NCI-H1417 treated with DMSO at 0.1 percent for 48 hours (cell line): ENCODE data around the gene STK24.
"Not testable (repeated sequence)": the region's sequence is repeated elsewhere in the genome, so short reads cannot be mapped to it uniquely, and the experiment has no call there.

Source experiments
- DNase-seq: peaks from one replicate; lab custom pipeline; 2025; lab: John Stamatoyannopoulos, UW

STK24 gene

DNA sequence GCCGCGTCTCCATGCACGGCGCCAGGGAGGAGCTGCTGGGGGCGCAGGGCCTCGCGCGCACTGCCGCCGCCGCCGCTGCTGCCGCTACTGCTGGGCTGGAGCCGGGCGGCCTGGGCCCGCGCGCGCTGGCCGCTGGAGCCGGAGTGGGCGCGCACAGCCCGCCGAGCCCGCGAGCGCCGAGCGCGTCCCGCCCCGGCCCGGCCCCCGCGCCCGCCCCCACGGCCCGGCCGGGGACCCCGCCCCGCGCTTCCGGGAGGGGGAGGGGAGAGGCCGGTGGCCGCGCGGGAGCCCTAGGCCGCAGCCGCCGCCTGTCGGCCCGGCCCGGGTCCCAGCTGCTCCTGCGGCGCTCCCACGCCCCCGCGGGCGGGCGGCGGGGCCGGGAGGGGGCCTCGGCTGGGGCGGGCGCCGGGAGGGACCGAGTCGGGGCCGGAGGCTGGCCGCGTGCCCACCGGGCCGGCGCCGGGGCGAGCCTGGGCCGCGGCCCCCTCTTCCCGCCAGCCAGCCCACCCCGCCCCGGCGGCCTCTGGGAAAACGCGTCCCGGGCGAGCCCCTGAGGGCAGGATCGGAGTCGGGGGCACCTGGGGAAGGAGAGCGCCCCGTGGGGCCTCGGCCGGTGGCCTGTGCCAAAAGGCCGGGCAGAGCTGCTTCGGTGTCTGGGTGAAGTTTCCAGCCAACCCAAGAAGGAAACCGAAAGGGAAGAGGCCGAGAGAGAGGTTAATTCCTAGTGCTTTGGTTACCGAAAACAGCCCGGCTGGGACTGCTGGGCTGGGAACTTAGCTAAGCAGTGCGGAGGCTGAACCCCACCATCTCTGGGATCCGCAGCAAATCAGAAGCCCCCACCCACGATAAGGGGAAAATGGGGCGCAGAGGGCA lies at the start of gene STK24:
Gene STK24 (minus strand): TSS at position 145 of the 873 bp plus-strand sequence. CDS start 321 bp downstream, outside the sequence.
- no peak for DNase-seq

DNA sequence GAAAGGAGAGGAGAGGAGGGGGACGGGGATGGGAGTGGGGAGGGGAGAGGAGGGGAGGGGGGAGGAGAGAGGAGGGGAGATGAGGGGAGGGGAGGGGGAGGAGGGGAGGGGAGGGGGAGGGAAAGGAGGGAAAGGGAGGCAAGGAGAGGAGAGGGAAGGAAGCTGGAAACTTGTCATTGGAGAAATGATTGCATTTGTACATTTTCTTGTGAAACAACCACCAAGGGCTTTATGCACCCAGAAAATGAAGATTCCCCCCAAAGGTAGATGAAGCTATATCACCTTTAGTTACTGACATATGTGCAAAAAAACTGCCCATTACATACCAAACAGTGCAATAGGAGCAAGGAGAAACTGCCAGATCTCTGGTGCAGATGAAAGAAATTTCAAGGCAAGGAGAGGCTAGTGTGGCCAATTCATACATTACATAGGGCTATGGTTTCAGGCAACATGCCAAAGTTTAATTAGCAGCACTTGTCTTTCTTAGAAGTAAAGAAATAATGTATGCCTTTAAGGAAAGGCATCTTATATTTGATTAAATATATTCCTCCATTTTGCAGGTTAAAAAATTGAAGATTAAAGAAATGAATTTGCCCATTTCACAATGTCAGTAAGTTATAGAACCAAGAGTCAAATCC lies 49.5 kb upstream of the STK24 start:
- no peak for DNase-seq

DNA sequence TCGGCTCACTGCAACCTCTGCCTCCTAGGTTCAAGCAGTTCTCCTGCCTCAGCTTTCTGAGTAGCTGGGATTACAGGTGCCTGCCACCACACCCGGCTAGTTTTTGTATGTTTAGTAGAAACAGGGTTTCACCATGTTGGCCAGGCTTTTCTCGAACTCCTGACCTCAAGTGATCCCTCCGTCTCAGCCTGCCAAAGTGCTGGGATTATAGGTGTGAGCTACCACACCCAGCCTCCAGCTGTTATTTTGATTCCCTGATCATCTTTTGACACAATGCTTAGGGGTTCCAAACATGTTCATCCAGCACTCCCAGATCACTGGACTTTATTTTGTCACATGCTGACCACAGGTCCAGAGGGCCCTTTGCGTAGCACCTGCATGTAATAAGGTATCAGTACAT lies 47.7 kb upstream of the STK24 start:
- not testable (repeated sequence) for DNase-seq

DNA sequence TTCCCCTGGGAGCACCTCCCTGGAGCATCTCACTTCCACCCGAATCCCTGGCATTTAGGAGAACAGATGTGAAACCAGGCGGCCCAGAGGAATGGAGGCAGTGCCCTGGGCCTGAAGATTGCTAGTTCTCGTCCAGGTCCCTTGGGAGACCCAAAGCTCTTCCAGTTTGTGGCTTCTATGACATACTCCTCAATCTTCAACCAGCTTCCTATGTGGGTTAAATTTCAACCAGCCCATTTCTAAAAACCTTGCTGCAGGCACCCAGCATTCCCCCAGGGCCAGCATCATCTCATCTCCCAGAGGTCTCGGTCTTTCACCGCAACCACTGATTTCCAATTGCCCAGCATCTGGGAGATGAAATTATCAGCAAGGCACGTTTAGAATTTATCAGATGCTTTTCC lies 46.0 kb upstream of the STK24 start:
- no peak for DNase-seq

DNA sequence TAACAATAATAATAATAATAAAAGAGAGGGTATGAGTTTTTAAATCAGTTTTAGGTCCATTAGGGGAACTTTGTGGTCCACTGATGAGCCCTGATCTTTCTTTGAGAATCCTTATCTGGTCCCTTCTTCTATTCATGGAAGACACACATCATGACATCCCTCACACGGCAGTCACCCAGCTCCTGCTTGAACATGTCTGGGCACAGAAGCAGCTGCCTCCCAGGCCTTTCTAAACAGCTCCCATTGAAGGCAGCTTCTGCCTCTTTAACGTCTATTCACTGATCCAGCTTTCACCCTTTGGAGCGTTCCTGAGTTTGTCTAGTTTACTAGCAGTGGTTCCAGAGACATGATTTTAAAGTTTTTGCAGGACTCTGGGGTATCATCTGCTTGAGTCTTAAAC lies 42.6 kb upstream of the STK24 start:
- DNase-seq: no peak

DNA sequence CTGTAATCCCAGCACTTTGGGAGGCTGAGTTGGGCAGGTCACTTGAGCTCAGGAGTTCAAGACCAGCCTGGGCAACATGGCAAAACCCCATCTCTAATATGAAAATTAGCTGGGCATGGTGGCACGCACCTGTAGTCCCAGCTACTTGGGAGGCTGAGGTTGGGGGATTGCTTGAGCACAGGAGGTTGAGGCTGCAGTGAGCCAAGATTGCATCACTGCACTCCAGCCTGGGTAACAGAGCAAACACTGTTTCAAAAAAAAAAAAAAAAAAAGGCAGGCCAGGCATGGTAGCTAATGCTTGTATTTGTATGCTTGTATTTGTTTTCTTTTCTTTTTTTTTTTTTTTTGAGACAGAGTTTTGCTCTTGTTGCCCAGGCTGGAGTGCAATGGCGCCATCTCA lies 38.7 kb upstream of the STK24 start:
- not testable (repeated sequence) for DNase-seq

DNA sequence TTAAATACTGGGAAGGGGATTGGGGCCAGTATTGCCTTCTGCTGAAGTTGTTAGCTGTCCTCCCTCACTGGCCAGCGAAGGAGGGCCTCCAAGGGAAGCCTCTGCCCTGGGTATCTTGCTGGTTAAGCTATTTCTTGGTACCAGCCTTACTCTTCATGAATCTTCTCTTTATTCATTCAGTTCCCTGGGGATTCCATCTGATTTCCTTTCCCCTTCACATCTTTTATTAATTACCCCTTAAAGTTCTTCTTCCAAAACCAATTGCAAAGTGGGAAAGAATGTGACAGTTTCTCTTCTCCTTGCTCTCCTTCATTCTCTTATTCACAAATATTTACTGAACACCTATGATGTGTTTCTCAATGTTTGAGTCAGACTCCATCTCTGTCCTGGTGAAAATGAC lies 36.7 kb upstream of the STK24 start:
- DNase-seq: no peak

DNA sequence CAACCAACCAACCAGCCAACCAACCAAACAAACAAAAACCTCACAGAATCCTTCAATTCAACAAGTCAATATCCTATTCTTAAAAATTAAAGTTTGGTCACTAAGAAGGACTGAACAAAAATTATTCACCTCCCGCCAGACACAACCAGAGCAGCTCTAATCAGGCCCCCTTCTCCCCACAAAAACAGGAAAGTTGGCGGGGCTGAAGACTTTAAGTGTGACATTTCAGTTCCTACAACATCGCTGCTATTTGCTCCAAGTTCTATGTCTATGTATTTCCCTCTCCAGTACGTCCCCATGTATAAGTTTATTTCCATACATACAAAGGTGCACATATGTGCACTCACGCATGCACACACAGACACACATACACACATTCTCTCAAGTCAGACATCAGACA lies 32.8 kb upstream of the STK24 start:
- no peak for DNase-seq

DNA sequence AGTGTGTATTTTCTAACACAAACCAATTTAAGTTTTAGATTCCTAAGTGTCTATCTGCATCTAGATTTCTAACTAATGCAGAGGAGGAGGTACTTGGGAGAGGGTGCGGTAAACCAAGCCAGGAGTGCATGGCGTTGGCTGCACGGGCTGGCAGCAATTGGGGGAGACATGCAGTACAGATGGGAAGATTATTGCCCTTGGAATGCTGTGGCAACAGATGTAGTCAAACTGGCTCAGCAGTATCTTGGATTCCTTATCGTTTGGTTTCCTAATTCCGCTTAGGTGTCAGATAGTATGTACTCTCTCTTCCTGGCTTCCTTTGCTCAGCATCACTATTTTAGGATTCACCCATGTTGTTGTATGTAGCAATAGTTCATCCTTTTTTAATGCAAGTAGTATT lies 29.4 kb upstream of the STK24 start:
- no peak for DNase-seq

DNA sequence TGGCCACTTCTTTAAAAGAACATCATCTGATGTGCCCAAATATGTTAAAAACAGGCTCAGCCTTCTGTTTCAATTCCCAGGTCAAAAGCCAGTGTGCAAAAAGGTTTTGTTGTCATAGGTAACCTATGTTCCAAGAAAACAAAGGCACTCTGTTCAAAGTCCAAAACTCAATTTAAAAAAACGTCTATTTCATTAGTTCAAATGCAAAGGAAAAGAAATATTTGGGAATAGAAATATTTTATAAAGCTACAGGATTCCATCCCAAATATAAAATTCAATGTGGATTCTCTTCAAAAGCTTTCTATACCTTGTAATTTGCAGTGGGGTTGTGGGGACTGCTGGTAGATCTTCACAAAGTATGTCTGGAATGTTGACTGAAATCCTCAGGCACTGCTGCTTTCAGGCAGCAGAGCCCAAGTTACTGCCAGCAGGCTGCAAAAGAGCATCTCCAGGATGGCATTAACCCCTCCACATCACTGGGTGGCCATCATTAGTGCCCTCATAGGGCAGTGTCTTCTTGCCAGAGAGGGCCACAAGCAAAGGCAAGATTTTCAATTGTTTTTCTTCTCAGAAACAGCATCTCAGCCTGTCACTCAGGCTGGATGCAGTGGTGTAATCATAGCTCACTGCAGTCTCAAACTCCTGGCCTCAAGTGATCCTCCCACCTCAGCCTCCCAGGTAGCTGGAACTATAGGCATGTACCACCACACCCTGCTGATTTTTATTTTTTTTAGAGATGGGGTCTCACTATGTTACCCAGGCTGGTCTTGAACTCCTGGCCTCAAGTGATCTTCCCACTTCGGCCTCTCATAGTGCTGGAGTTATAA lies 22.8 kb upstream of the STK24 start:
- DNase-seq: no peak

DNA sequence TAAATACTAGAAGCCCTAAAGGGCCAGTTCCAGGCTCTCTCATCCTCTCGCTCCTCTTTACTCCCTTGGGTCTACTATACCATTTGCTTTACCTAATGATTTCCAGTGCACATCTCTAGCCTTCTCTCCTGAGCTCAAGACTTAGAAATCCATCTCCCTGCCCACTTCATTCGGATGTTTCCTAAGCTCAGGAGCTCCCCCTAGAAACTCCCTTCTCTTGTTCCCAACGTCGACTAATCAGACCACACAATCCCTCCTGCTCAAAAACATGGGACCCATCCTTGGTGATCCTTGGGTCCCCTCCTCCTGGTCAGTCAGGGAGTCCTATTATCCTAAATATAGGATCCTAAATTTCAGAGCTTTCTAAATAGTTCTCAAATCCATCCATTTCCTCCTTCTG lies 21.1 kb upstream of the STK24 start:
- no peak for DNase-seq

DNA sequence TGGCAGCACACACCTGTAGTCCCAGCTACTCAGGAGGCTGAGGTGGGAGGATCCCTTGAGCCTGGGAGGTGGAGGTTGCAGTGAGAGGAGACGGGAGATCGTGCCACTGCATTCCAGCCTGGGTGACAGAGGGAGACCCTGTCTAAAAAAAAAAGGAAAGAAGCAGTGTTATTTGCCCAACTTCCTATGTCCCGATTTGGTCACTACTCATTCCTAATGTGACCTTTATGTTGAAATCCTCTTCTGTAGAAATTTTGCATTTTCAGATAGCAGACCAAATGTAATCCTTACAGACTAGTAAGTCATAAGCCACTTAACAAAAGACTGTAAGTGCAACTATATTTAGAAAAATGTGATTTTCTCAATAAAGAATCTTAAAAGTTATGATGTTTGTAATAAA lies 18.2 kb upstream of the STK24 start:
- DNase-seq: no peak

DNA sequence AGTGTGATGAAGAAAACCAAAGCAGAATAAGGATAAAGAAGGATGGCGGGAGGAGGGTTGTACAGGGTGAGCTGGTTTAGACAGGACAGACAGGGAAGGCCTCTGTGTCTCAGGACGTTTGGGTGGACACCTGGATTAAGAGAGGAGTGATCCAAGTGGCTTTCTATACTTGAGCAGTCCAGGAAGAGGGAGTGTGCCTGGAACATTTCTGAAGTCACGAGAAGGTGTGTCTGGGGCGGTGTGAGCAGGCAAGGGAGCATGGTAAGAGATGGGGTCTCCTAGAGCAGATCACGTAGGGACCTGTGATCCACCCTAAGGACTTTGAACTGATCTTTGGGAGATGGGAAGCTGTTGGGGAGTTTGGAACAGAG lies 15.4 kb upstream of the STK24 start:
- no peak for DNase-seq

DNA sequence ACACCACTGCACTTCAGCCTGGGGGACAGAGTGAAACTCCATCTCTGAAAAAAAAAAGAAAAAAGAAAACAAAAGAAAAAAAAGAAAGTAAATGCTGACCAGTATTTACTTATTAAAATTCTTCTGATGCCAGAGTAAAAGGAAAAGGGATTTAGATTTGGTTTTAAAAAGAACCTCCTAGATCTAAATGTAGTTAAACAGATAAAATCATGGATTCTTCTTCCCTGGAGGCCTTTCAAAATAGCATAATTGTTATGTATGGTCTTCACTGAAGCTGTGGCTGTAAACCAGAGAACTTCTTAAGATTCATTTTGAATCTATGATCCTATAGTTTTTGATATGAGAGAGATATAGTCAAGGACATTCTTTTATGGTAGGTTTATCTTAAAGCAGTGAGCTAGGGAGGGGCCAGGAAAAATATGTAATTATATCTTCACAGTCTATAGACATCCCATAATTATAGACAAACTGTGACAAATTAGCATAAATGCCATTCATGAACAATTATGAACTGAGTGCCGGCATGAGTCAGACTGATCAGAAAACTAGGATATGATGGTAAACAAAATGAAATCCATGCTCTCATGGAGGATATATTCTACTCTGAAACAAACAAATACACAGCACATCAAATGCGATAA lies 14.9 kb upstream of the STK24 start:
- DNase-seq: no peak

DNA sequence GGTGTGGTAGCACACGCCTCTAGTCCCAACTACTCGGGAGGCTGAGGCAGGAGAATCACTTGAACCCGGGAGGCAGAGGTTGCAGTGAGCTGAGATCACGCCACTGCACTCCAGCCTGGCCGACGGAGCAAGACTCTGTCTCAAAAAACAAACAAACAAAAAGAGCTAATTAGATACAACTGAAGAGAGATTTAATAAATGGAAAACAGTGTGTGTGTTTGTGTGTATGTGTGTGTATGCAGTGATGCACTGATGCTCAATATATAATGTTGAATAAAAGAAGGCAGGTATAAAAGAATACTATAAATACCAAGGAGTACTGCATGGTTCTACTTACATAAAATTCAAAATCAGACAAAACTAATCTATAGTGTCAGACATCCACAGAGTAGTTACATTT lies 13.6 kb upstream of the STK24 start:
- DNase-seq: not testable (repeated sequence)

DNA sequence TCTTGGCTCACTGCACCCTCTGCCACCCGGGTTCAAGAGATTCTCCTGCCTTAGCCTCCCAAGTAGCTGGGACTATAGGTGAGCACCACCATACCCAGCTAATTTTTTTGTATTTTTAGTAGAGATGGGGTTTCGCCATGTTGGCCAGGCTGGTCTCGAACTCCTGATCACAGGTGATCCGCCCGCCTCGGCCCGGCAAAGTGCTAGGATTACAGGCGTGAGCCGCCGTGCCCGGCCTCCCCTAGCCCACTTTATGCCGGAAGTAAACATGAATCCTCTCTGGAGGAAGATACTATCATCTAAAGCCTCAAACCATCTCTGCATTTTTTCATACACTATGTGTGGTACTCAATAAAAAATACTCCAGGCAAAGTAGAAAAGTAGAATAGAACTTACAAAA lies 12.6 kb upstream of the STK24 start:
- not testable (repeated sequence) for DNase-seq

DNA sequence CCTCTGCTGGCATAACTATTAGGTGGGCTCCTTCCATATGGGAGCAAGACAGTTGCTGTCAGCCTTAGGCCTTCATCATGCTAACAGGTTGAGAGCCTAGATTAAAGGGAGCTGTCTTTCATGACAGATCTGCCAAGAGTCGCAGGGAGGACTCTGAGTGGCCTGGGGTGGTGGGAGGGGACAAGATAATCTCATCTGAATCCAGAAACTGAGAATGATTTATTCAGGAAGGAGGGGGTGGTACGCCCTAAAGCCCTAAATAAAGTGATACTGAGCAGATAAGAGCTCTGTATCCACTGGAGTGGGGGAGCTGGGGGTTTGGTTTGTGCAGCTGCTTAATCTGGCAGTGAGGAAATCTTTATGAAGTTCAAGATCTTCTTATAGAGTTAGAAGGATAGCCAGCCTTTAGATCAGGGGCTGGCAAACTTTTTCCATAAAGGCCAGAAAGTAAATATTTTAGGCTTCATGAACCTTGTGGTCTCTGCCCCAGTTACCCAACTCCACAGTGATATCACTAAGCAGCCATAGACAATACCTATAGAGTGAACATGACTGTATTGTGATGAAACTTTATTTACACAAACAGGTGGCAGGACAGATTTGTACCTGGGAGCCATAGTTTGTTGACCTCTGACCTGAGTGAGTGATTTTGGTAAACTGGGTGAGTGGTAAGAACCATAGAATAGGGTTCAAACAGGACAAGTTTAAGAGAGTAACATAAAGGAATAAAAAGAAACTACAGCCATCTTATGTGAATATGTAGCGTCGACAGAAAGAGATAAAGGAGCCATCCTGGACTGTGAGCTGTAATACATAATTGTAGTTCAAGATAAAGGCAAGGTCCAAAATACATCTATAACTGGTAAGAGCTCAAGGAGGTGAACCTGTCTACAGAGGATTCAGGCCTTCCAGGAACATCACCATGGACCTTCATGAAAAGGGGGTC lies 9.8 kb upstream of the STK24 start:
- DNase-seq: no peak

DNA sequence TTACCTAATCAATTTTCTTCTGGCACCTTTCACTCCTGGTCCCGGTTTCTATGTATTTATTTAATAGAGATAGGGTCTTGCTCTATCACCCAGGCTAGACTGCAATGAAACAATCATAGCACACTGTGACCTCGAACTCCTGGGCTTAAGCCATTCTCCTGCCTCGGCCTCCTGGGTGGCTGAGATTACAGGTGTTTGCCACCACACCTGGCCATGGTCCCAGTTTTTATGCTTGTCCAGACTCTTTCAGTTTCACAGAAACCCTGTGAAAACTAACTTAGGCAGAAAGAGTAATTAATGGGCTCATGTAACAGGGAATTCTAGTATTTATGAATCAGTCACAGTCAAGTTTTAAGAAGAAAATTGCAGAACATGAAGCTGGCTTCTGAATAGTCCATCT lies 9.0 kb upstream of the STK24 start:
- DNase-seq: no peak

DNA sequence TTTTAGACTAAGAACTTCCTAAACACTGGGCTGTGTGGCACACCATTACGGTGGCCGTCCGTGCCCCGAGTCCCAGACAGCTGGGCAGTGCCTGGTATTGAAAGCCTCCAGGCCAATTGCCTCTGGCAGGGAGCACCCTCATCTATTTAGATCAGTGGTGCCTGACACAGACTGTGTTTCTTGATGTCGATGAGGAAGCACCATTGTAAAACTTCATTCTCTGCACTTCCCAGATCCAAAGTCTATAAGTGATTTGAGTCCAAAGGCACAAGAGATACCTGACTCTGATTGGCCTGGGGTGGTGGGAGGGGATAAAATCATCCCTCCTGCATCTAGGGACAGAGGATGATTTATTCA lies 8.5 kb upstream of the STK24 start:
- no peak for DNase-seq

DNA sequence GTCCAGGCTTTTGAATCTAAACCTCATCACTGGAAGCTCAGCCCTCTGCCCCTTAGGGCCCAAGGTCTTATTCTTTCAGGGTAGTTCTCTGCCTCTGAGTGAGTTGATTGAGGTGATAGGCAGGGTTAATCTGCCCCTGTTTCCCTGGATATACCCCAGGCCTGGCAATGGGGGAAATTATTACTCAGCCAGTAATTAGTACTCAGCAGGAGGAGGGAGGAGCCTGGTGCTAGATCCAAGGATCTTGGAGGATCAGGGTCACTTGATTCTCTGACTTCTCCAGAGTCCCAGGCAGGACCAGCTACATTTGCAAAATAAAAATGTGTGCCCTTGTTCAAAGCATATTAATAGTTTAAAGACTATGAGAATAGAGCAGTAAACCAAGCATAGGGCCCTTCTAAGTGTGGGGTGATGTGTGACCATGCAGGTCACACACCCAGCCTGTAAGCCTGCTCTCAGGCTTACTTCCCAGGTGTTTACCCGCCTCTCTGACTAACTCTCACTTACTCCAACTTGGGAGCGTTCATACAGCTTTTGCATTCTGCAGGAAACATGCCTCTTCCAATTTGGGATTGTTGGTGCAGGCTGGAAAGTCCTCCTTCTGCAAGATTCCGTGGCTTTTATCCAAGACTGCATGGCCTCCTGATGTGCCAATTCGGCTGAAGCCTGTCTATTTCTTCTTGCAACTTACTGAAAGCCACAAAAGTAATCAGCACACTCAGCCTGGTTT lies 7.9 kb upstream of the STK24 start:
- no peak for DNase-seq

DNA sequence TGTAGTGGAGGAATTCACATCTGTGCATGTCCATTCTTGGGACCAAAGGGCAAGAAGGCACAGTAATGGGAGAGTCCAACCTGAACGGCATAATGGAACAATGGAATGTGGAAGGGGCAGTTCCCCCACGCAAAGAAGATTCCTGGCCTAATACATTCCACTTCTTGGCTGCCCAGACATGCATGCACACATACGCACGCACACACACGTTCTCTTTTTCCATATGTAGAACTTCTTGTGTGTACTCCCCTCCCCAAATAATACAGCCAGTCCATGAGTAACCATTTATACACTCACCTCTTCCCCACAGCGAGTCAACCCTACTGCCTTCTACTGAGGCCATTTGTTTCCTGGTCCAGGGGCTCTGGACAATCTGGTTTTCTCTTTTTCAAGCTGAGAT lies 6.0 kb upstream of the STK24 start:
- DNase-seq: no peak
